Upper lobe of left lung (tissue), 6 donors: ENCODE measurements around the gene GNAS. TPM values are rescaled to one million over a fixed set of nuclear protein-coding genes. Genes with fewer than 3 reads are reported as not detected.
A peak's percentile ranks its signal among the peaks of the same experiment; 100 is the strongest.
"Not testable (repeated sequence)": the region's sequence is repeated elsewhere in the genome, so short reads cannot be mapped to it uniquely, and the experiment has no call there.

Experiments used
- ATAC-seq, 2 donors: fragments of 200-7000 bp; cut with Tn5 transposase; one replicate each; pipeline ENCODE4 v1.9.1; 2022; ENCODE audit warnings: mild to moderate bottlenecking in 2 of 2, moderate library complexity in 2 of 2; ENCODE audit not compliant: low FRiP score in 2 of 2
- DNase-seq, 2 donors: peaks; one replicate each; pipeline ENCODE4 v3.0.0-alpha.2; 2019 to 2020
- H3K27ac ChIP-seq, 4 donors: fragments of 200-600 bp; sonication (generic); one replicate each; pipeline ENCODE4 v1.5.1; 2016 to 2019
- H3K27me3 ChIP-seq, 4 donors: fragments of 200-600 bp; sonication (generic); one replicate each; pipeline ENCODE4 v1.5.1; 2017 to 2019
- H3K36me3 ChIP-seq, 4 donors: fragments of 200-600 bp; sonication (generic); one replicate each; pipeline ENCODE4 v1.5.1; 2016 to 2019
- H3K4me1 ChIP-seq, 4 donors: fragments of 200-600 bp; sonication (generic); one replicate each; pipeline ENCODE4 v1.5.1; 2018 to 2019
- H3K4me3 ChIP-seq, 4 donors: fragments of 200-600 bp; sonication (generic); one replicate each; pipeline ENCODE4 v1.5.1; 2017 to 2019; ENCODE audit warnings: mild to moderate bottlenecking in 2 of 4, moderate library complexity in 1 of 4
- H3K9me3 ChIP-seq, 4 donors: fragments of 200-600 bp; sonication (generic); one replicate each; pipeline ENCODE4 v1.5.1; 2018 to 2019
- EP300 ChIP-seq, 4 donors: sonication (generic); formaldehyde crosslinking; IDR thresholded peaks; one replicate each; pipeline ENCODE4 v1.5.1; 2017; ENCODE audit warnings: antibody characterized with exemption in 4 of 4, control low read depth in 2 of 4
- POLR2A ChIP-seq, 4 donors: fragments of 450-650 bp; IDR thresholded peaks; one replicate each; pipeline ENCODE4 v1.5.1; 2016 to 2017; ENCODE audit warnings: antibody characterized with exemption in 4 of 4, mild to moderate bottlenecking in 2 of 4
- POLR2AphosphoS5 ChIP-seq, 2 donors: sonication (generic); formaldehyde crosslinking; IDR thresholded peaks; one replicate each; pipeline ENCODE4 v1.5.1; 2017; ENCODE audit warnings: antibody characterized with exemption in 2 of 2
- WGBS, 2 donors: methylation state at CpG; one replicate each; pipeline ENCODE4 v1.1.5; 2017 to 2018; 5-methylcytosine and 5-hydroxymethylcytosine counted together
- total RNA-seq, 6 donors: library from RNA; depleted of rRNA in 4 of 6; stranded (reverse); fragments of >200 nt in 4 of 6; gene quantifications; one replicate each; pipeline versions ENCODE4 v1.1.0 to v1.2.1, GENCODE V29; 2016 to 2021
- TF ChIP-seq, protein P1 (sequence below), 6 experiments: fragments of 450-650 bp in 4 of 6; fragments of 200-600 bp in 2 of 6; sonication (generic) in 2 of 6; IDR thresholded peaks; one replicate each; pipeline ENCODE4 v1.5.1; 2016 to 2019; ENCODE audit warnings: antibody characterized with exemption in 6 of 6
- donor health status: DM: no; HTN: no; CAD: no; lungs with moderate emphysema.
- donor health status: DM: no; HTN: yes; CAD: no; lungs with severe emphysema.

GNAS gene
- total RNA-seq, 6 donors from 2014 or later: 520 to 910 (median 811) TPM

DNA sequence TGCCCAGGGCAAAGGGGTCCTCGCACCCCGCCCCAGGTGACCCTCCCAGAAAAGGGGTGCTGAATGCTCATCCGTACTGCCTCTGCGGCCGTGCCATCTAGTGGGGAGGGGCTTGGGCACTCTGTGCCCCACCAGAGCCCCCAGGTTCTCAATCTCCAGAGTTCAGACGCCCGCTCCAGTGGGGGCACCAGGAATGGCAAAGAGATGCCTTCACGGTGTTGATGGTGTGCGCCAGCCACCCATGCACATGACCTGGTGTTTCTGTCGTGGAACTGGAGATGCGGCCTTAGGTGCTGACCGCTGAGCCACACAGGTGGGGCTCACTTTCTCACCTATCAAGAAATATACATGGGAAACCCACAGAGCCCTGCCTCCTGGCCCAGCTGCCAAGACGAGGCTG lies 32.6 kb upstream of the GNAS start:
- 94% methylated on average over 9 of the region's 13 CpGs; no CpG with 5 or more reads in 1 of the 2 donors for WGBS, 2 donors
- TF ChIP-seq, protein P1, sequence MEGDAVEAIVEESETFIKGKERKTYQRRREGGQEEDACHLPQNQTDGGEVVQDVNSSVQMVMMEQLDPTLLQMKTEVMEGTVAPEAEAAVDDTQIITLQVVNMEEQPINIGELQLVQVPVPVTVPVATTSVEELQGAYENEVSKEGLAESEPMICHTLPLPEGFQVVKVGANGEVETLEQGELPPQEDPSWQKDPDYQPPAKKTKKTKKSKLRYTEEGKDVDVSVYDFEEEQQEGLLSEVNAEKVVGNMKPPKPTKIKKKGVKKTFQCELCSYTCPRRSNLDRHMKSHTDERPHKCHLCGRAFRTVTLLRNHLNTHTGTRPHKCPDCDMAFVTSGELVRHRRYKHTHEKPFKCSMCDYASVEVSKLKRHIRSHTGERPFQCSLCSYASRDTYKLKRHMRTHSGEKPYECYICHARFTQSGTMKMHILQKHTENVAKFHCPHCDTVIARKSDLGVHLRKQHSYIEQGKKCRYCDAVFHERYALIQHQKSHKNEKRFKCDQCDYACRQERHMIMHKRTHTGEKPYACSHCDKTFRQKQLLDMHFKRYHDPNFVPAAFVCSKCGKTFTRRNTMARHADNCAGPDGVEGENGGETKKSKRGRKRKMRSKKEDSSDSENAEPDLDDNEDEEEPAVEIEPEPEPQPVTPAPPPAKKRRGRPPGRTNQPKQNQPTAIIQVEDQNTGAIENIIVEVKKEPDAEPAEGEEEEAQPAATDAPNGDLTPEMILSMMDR (IDR thresholded peaks at IDR 0.05): no peak
- no peak for TF ChIP-seq POLR2A (IDR thresholded peaks at IDR 0.05)
- no peak for TF ChIP-seq EP300 (IDR thresholded peaks at IDR 0.05)
- TF ChIP-seq POLR2AphosphoS5 (IDR thresholded peaks at IDR 0.05): no peak
- Histone ChIP-seq H3K9me3 (no peaks in the 10 kb centered on the region), H3K4me1 (no peaks in the 10 kb centered on the region), H3K36me3 (no peaks in the 10 kb centered on the region), H3K27me3 (no peaks in the 10 kb centered on the region), H3K27ac (no peak overlapping the region), H3K4me3 (no peak overlapping the region)
- DNase-seq (no peak), ATAC-seq (no peak)

GRCh38 chr20:58820515-58820914 lies 32.0 kb upstream of the GNAS start:
- H3K4me1 ChIP-seq, H3K27me3 ChIP-seq, H3K27ac ChIP-seq, DNase-seq, H3K9me3 ChIP-seq, H3K4me3 ChIP-seq, H3K36me3 ChIP-seq, ATAC-seq: not testable (repeated sequence)
- 91 to 97% methylated on average over 6 of the region's 6 CpGs for WGBS, 2 donors

GRCh38 chr20:58822149-58822548 lies 30.4 kb upstream of the GNAS start:
- 78 to 80% methylated on average over 7 to 8 of the region's 8 CpGs for WGBS, 2 donors
- peak in 1 of 2 donors; percentile 49 for DNase-seq
- no peaks in the 10 kb centered on the region for H3K27me3 ChIP-seq
- no peak for ATAC-seq
- TF ChIP-seq, protein P1 (IDR thresholded peaks at IDR 0.05): peak in 1 of 6 experiments; percentile 10
- TF ChIP-seq POLR2AphosphoS5 (IDR thresholded peaks at IDR 0.05) (no peak), EP300 (IDR thresholded peaks at IDR 0.05) (no peak)
- no peak overlapping the region for H3K27ac ChIP-seq
- H3K4me1 ChIP-seq: no peaks in the 10 kb centered on the region
- no peaks in the 10 kb centered on the region for H3K36me3 ChIP-seq
- no peaks in the 10 kb centered on the region for H3K9me3 ChIP-seq
- H3K4me3 ChIP-seq: no peak overlapping the region

DNA sequence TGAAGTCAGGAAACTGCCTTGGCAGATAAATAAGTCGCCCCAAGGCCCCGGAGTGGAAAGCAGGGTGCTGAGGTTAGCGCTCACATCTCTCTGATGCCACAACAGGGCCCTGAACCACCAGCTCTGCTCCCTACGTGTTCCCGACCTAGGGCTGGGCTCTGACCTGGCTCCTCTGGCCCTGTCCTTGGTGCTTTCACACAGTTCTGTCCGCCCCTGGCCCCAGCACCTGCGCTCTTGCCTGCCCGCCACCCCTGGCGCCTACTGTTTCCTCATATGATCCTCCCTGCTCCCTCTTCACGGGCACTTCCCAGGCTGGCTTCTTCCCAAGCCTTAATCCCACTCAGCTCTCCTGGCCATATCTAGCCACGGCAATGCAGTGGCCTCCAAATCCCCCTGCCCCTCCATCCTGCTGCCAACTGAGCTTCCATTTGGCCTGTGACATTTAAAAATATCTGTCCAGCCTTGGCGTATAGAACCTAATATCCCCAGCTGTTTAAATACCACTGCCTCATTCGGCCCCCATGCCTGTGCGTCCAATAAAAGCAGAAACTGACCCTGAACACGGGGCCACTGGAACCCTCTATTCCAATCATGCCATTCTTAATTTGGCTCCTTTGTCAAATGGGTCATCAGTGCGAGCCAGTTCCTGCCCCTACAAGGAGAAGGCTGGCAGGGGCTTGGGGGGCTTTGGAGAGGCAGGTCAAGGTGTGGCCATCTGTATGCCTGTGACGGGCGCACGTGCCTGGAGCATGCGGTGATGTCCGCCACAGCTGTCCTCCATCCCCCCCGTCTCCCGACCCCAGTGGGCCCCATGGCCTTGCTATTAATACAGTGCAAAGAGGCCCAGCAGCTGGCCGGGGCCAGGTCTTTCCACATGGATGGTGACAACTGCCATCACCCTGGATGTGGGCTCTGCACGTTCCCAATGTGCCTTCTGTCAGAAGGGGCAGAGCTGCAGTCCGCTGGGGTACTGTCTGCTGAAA lies 29.5 kb upstream of the GNAS start:
- TF ChIP-seq, protein P1 (IDR thresholded peaks at IDR 0.05): no peak
- TF ChIP-seq POLR2A (IDR thresholded peaks at IDR 0.05): no peak
- no peak for TF ChIP-seq POLR2AphosphoS5 (IDR thresholded peaks at IDR 0.05)
- no peak for TF ChIP-seq EP300 (IDR thresholded peaks at IDR 0.05)
- ATAC-seq: no peak
- 93% methylated on average over 16 to 26 of the region's 26 CpGs for WGBS, 2 donors

DNA sequence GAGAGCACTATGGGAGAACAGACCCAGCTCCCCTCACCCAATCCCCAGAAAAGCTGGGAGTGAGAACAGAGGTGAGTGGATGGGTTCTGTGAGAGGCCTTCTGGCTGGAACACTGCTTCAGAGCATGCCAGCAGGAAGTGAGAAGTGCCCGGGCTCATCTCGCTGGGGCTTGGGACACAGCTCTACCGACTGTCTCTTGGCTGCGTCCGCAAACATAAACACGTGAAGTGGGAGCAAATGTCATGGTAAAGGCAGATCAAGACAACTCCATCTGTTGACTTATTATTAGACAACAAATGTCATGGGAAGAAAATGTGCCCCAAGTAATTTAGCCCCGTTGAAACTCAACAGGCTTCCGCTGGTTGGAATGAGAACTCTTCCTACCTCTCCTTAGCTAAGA lies 27.7 kb upstream of the GNAS start:
- TF ChIP-seq, protein P1 (IDR thresholded peaks at IDR 0.05): no peak
- TF ChIP-seq POLR2A (IDR thresholded peaks at IDR 0.05) (no peak), EP300 (IDR thresholded peaks at IDR 0.05) (no peak), POLR2AphosphoS5 (IDR thresholded peaks at IDR 0.05) (no peak)
- H3K27ac ChIP-seq: no peak overlapping the region
- H3K4me1 ChIP-seq: peaks cover 0 to 7% (median 0%) of the 10 kb centered on the region in 4 donors
- DNase-seq: no peak
- H3K27me3 ChIP-seq: no peaks in the 10 kb centered on the region
- H3K9me3 ChIP-seq: no peaks in the 10 kb centered on the region
- no peak for ATAC-seq
- no peaks in the 10 kb centered on the region for H3K36me3 ChIP-seq
- no peak overlapping the region for H3K4me3 ChIP-seq
- WGBS, 2 donors: 80 to 90% methylated on average over 6 to 8 of the region's 8 CpGs

More for the DNA sequence above, 29.5 kb upstream of the GNAS start:
- H3K4me3 ChIP-seq: no peak overlapping the region
- DNase-seq: no peak
- no peaks in the 10 kb centered on the region for H3K4me1 ChIP-seq
- H3K27ac ChIP-seq: no peak overlapping the region
- H3K36me3 ChIP-seq: no peaks in the 10 kb centered on the region
- no peaks in the 10 kb centered on the region for H3K9me3 ChIP-seq
- H3K27me3 ChIP-seq: no peaks in the 10 kb centered on the region
